Vagina (tissue), 2 donors: ENCODE data around the gene DAPK2.

ENCODE experiments used
- POLR2A ChIP-seq, 2 donors: fragments of 450-650 bp; IDR thresholded peaks; one replicate each; pipeline ENCODE4 v1.6.1; 2017; ENCODE audit warnings: antibody characterized with exemption in 2 of 2, mild to moderate bottlenecking in 2 of 2, moderate library complexity in 2 of 2
- TF ChIP-seq, protein P1 (sequence below), 3 experiments: fragments of 450-650 bp in 2 of 3; fragments of 200-600 bp in 1 of 3; sonication (generic) in 1 of 3; IDR thresholded peaks; one replicate each; pipeline ENCODE4 v1.5.1; 2017 to 2019; ENCODE audit warnings: antibody characterized with exemption in 3 of 3, mild to moderate bottlenecking in 2 of 3, moderate library complexity in 2 of 3

DNA sequence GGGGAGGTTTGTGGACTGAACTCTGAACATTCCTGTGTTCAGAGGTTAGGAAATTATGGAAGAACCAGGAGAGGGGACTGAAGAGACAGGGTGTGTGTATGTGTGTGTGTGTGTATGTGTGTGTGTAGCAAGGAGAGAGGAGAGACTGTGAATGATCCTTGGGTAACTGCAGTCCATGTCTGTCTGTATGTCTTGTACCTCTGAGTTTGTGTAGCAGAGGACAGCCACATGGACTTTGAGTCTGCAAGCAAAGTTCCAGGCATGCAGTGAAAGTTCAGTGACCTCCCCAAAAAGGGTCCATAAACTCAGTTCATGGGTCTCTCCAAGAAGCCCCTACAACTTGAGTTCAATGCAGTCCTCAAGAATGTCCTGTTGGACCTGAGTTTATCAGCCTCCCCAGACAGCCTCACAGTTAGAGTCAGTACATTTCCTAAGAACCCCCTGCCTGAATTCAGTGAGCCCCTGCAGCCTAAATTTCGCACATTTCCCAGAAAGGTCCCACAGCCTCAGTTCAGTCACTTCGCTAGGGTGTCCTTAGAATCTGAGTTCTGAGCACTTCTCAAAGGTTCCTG lies 184.3 kb downstream of the DAPK2 start:
- TF ChIP-seq, protein P1, sequence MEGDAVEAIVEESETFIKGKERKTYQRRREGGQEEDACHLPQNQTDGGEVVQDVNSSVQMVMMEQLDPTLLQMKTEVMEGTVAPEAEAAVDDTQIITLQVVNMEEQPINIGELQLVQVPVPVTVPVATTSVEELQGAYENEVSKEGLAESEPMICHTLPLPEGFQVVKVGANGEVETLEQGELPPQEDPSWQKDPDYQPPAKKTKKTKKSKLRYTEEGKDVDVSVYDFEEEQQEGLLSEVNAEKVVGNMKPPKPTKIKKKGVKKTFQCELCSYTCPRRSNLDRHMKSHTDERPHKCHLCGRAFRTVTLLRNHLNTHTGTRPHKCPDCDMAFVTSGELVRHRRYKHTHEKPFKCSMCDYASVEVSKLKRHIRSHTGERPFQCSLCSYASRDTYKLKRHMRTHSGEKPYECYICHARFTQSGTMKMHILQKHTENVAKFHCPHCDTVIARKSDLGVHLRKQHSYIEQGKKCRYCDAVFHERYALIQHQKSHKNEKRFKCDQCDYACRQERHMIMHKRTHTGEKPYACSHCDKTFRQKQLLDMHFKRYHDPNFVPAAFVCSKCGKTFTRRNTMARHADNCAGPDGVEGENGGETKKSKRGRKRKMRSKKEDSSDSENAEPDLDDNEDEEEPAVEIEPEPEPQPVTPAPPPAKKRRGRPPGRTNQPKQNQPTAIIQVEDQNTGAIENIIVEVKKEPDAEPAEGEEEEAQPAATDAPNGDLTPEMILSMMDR (IDR thresholded peaks at IDR 0.05), result no peak
- TF ChIP-seq POLR2A (IDR thresholded peaks at IDR 0.05), result no peak
